ENCODE data around the gene HSF2. TPM values are rescaled to one million over a fixed set of nuclear protein-coding genes. Genes with fewer than 3 reads are reported as not detected.

Gene HSF2
- total and polyA plus RNA-seq, 2 experiments from 2014 or later: 10.0 to 18.1 TPM

GRCh38 chr6:122405417-122405816 lies 6.0 kb downstream of the HSF2 start:
- Histone ChIP-seq H3K4me1 (ENCODE audit: insufficient read depth) (peaks cover 13% of the 10 kb centered on the region), H2AFZ (no peak overlapping the region), H3K27me3 (ENCODE audit: insufficient read depth) (peaks cover 20% of the 10 kb centered on the region), H3K27ac (ENCODE audit: low read depth) (no peak overlapping the region), H3K36me3 (ENCODE audit: insufficient read depth) (no peaks in the 10 kb centered on the region), H3K4me2 (peak overlapping the region; percentile 38; the same call in 1 of the 2 replicates), H3K9me2 (ENCODE audit: insufficient read depth) (no peaks in the 10 kb centered on the region), H3F3A (replicated peaks; ENCODE audit: low read depth) (no peaks in the 10 kb centered on the region), H3K4me3 (no peak overlapping the region), H3K79me2 (replicated peaks; ENCODE audit: insufficient read depth) (peaks cover 67% of the 10 kb centered on the region), H4K20me1 (replicated peaks; ENCODE audit: insufficient read depth) (peaks cover 51% of the 10 kb centered on the region)
- Mint-ChIP-seq H3K27me3 (ENCODE audit: insufficient read depth, low read depth, poor library complexity) (no peaks in the 10 kb centered on the region), H3K27ac (no peak overlapping the region), H3K4me3 (no peak overlapping the region), H3K36me3 (ENCODE audit: low read depth) (no peaks in the 10 kb centered on the region), H3K4me1 (peaks cover 29% of the 10 kb centered on the region), H3K9me3 (no peaks in the 10 kb centered on the region)
- peak; percentile 69 for ATAC-seq
- TF ChIP-seq REST (IDR thresholded peaks at IDR 0.05; ENCODE audit: unreplicated experiment) (no peak), CTCF (conservative IDR thresholded peaks at IDR 0.05; ENCODE audit: low read depth in 2 of 2) (peak in 1 of 2 experiments; percentile 20; a peak in 1 of 4 replicates), CREB1 (CRISPR knock-in tag; IDR thresholded peaks at IDR 0.05; ENCODE audit: low read depth) (no peak)
- DNase-seq (ENCODE audit: low spot score): peak; percentile 20

GRCh38 chr6:122406187-122406586 lies 6.7 kb downstream of the HSF2 start:
- H3K4me1 Mint-ChIP-seq: peaks cover 24% of the 10 kb centered on the region
- H3K4me2 ChIP-seq: peak overlapping the region; percentile 38; the same call in 1 of the 2 replicates
- H3K9me2 ChIP-seq (ENCODE audit: insufficient read depth): no peaks in the 10 kb centered on the region
- H3K9me3 Mint-ChIP-seq: no peaks in the 10 kb centered on the region
- H3K27ac ChIP-seq (ENCODE audit: low read depth): no peak overlapping the region
- ATAC-seq (peak; percentile 77), DNase-seq (ENCODE audit: low spot score) (peak; percentile 27)
- H3K36me3 ChIP-seq (ENCODE audit: insufficient read depth): no peaks in the 10 kb centered on the region
- no peaks in the 10 kb centered on the region for H3K36me3 Mint-ChIP-seq (ENCODE audit: low read depth)
- H3K79me2 ChIP-seq (replicated peaks; ENCODE audit: insufficient read depth): peaks cover 67% of the 10 kb centered on the region
- 0 out of 3 replicates have a peak overlapping the region, but pooled peaks have one; percentile 1 for H3K4me3 Mint-ChIP-seq
- H3K27ac Mint-ChIP-seq: no peak overlapping the region
- H3K27me3 ChIP-seq (ENCODE audit: insufficient read depth): peaks cover 12% of the 10 kb centered on the region
- H3K27me3 Mint-ChIP-seq (ENCODE audit: insufficient read depth, low read depth, poor library complexity): no peaks in the 10 kb centered on the region
- H3F3A ChIP-seq (replicated peaks; ENCODE audit: low read depth): no peaks in the 10 kb centered on the region
- H4K20me1 ChIP-seq (replicated peaks; ENCODE audit: insufficient read depth): peaks cover 43% of the 10 kb centered on the region
- no peak overlapping the region for H3K4me3 ChIP-seq
- no peak overlapping the region for H2AFZ ChIP-seq
- H3K4me1 ChIP-seq (ENCODE audit: insufficient read depth): peaks cover 13% of the 10 kb centered on the region
- no peak for TF ChIP-seq ZNF462 (CRISPR knock-in tag; IDR thresholded peaks at IDR 0.05)
- TF ChIP-seq REST (IDR thresholded peaks at IDR 0.05; ENCODE audit: unreplicated experiment): no peak
